Fibroblast of skin of right quadriceps (primary cell): ENCODE results near the gene B3GNT4.
"Not testable (repeated sequence)": the region's sequence is repeated elsewhere in the genome, so short reads cannot be mapped to it uniquely, and the experiment has no call there.

Source experiments
- DNase-seq: peaks from one replicate; pipeline ENCODE4 v3.0.0-alpha.2; 2013

The B3GNT4 gene

GRCh38 chr12:122225683-122226365 is 22.3 kb downstream of the B3GNT4 start, which contains the start of gene DIABLO:
Gene DIABLO, minus strand, starts transcription at chr12:122226052. Its CDS starts 38 bp downstream, at chr12:122226014.
- peak; percentile 99 for DNase-seq

GRCh38 chr12:122226366-122227125 is 23.0 kb downstream of the B3GNT4 start:
- DNase-seq = no peak

- no peak for DNase-seq
These were observed 23.8 kb downstream of the B3GNT4 start for GRCh38 chr12:122227341-122227740.

GRCh38 chr12:122228092-122228491 is 24.6 kb downstream of the B3GNT4 start:
- DNase-seq = no peak

- no peak for DNase-seq
These were observed 27.3 kb downstream of the B3GNT4 start for GRCh38 chr12:122230798-122231197.

- no peak for DNase-seq
These were observed 29.2 kb downstream of the B3GNT4 start for GRCh38 chr12:122232691-122233090.

- no peak for DNase-seq
These were observed 32.2 kb downstream of the B3GNT4 start for GRCh38 chr12:122235741-122236140.

GRCh38 chr12:122238861-122239260 is 35.4 kb downstream of the B3GNT4 start:
- no peak for DNase-seq

- no peak for DNase-seq
These were observed 40.5 kb downstream of the B3GNT4 start for GRCh38 chr12:122243965-122244364.

- DNase-seq = no peak
These were observed 41.3 kb downstream of the B3GNT4 start for GRCh38 chr12:122244565-122245371.

- no peak for DNase-seq
These were observed 42.0 kb downstream of the B3GNT4 start for GRCh38 chr12:122245553-122245952.

GRCh38 chr12:122250047-122250446 is 46.5 kb downstream of the B3GNT4 start:
- DNase-seq = no peak

- no peak for DNase-seq
These were observed 47.0 kb downstream of the B3GNT4 start for GRCh38 chr12:122250536-122250935.

GRCh38 chr12:122258462-122258861 is 55.0 kb downstream of the B3GNT4 start:
- DNase-seq = not testable (repeated sequence)
